ENCODE measurements around the gene ARHGEF25.

The ARHGEF25 gene

DNA sequence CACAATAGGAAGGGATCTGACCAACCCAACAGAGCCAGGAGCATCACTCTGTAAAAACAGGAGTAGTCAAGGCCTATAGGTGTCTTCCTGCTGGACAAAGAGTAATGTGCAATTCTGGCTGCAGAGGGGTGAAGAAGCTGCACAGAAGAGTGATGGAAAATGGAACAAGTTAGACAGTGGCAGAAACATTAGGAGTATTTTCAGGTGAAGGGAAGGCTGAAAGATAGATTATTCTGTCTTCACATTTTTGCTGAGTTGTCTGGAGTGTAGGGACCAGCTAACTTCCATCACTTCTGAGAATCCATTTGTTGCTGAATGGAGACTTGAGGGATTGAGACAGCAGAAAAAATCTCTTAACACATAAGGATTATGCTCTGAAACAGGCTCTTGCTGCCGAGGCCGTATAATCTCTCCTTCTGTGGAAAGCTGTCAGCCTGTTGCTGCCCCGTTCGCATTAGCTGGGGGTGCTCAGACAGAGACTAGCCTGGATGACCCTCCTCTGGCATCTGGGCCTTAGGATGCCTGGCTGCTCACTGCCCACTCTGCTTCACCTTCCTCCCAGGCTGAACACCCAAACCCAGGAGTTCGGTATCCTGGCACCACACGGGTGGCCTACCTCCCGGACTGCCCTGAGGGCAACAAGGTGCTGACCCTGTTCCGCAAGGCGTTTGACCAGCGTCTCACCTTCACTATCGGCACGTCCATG is 3.1 kb upstream of the ARHGEF25 start:
- Histone ChIP-seq H3K79me1 (ENCODE audit: low read length) (peaks cover 4% of the 10 kb centered on the region), H2BK5ac (ENCODE audit: low read length) (no peak overlapping the region), H3K18ac (ENCODE audit: low read length) (no peak overlapping the region), H3K27me3 (ENCODE audit: insufficient read depth, low read length, poor library complexity) (peaks cover 9% of the 10 kb centered on the region), H2AK5ac (ENCODE audit: low read length) (no peak overlapping the region), H3K23ac (ENCODE audit: low read length) (no peak overlapping the region), H3K4me1 (ENCODE audit: control insufficient read depth, low read depth, low read length) (peaks cover 13% of the 10 kb centered on the region), H3K4me2 (ENCODE audit: low read length) (no peak overlapping the region), H4K5ac (ENCODE audit: low read length) (no peak overlapping the region), H3K9ac (ENCODE audit: low read length) (no peak overlapping the region), H3K4me3 (ENCODE audit: low read length) (no peak overlapping the region), H3K36me3 (ENCODE audit: control insufficient read depth, insufficient read depth, low read length) (no peaks in the 10 kb centered on the region), H2BK15ac (replicated peaks; ENCODE audit: low read depth) (no peak overlapping the region), H3K79me2 (ENCODE audit: control insufficient read depth, insufficient read depth, low read length) (no peaks in the 10 kb centered on the region), H3K4ac (ENCODE audit: low read depth, low read length) (no peak overlapping the region), H2BK120ac (ENCODE audit: low read depth, low read length) (no peak overlapping the region), H3K56ac (ENCODE audit: low read length) (no peak overlapping the region), H3K27ac (ENCODE audit: low read depth, low read length) (no peak overlapping the region), H4K8ac (ENCODE audit: low read depth, low read length) (no peak overlapping the region)
- no CpG with 5 or more reads among the region's 12 CpGs for WGBS (ENCODE audit: extremely low coverage, insufficient coverage, low lambda C conversion rate)
- no peak for DNase-seq

DNA sequence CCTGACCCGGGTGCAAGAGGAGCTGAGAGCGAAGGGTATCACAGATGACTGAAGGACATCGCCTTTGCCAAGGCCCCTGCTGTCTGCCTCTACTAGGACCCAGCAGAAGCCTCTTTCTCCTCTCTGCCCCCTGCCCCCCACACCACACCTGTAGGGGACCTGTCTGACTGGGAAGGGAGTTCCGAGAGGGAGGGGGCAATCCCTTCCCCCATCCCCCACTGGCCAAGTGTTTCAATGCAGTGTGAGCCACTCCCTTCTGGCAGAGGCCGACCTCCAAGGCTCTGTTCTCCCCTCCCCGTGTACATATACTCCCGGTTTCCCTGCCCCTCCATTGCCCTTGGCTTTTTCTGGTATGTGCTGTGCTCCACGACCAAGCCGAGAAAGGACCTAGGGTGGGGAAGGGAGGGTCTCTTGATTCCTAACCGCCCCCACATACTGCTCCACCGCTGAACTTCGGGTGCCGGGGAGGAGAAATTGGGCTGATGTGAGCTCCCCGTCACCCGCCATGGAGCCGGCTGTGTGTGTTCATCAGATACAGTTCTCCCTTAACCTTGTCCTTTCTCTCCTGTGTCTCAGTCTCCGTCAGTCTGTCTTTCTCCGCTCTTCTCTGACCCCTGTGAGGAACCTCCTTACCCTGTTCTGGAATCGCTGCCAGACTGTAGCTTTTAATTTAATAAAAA is 2.0 kb upstream of the ARHGEF25 start:
- Histone ChIP-seq H3K27ac (ENCODE audit: low read depth, low read length) (no peak overlapping the region), H4K8ac (ENCODE audit: low read depth, low read length) (no peak overlapping the region), H3K4me2 (ENCODE audit: low read length) (peak overlapping the region; percentile 16), H3K36me3 (ENCODE audit: control insufficient read depth, insufficient read depth, low read length) (no peaks in the 10 kb centered on the region), H2BK15ac (replicated peaks; ENCODE audit: low read depth) (no peak overlapping the region), H3K4ac (ENCODE audit: low read depth, low read length) (no peak overlapping the region), H4K5ac (ENCODE audit: low read length) (no peak overlapping the region), H3K18ac (ENCODE audit: low read length) (no peak overlapping the region), H3K23ac (ENCODE audit: low read length) (no peak overlapping the region), H2BK120ac (ENCODE audit: low read depth, low read length) (no peak overlapping the region), H3K4me3 (ENCODE audit: low read length) (no peak overlapping the region), H3K79me2 (ENCODE audit: control insufficient read depth, insufficient read depth, low read length) (no peaks in the 10 kb centered on the region), H3K56ac (ENCODE audit: low read length) (peak overlapping the region; percentile 73), H2BK5ac (ENCODE audit: low read length) (no peak overlapping the region), H2AK5ac (ENCODE audit: low read length) (no peak overlapping the region), H3K79me1 (ENCODE audit: low read length) (peaks cover 4% of the 10 kb centered on the region), H3K9ac (ENCODE audit: low read length) (peak overlapping the region; percentile 60), H3K27me3 (ENCODE audit: insufficient read depth, low read length, poor library complexity) (peaks cover 17% of the 10 kb centered on the region), H3K4me1 (ENCODE audit: control insufficient read depth, low read depth, low read length) (peaks cover 12% of the 10 kb centered on the region)
- DNase-seq, result peak; percentile 57
- WGBS (ENCODE audit: extremely low coverage, insufficient coverage, low lambda C conversion rate), result no CpG with 5 or more reads among the region's 19 CpGs

DNA sequence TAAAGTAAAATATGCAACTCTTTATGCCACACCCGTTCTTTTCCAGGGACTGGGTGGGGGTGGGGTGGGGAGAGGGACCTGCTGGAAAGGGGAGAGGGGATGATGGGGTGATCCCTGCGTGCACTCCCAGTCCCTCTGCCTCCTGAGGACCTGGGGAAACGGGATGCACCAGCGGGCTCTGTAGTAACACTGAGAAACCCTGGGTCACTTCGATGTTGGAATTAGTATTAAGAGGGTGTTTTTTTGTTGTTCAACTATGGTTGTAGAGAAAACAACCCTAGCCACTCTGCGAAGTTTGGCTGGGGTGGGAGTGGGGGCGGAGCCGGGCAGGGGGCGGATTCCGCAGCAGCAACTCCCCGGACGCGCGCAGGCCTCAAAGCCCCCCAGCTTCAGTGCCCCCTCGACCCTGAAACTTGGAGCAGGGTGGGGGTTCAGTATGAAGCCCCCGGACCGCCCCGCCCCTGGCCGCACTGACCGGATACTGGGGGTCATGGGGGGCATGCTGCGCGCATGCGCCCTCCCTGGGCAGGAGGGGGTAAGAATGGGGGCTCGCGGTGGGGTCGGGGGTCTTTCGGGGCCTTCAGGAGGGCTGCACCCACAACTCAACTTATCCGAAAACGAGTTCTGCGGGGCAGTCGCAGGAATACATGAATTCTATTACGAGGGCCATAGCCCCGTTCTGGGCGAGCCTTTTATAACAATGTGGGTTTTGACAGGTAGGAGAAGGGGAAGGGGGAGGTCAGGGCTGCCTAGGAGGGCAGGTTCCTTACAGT is 1.3 kb upstream of the ARHGEF25 start:
- Histone ChIP-seq H3K79me2 (ENCODE audit: control insufficient read depth, insufficient read depth, low read length) (no peaks in the 10 kb centered on the region), H3K9ac (ENCODE audit: low read length) (peak overlapping the region; percentile 63), H3K23ac (ENCODE audit: low read length) (no peak overlapping the region), H3K56ac (ENCODE audit: low read length) (peak overlapping the region; percentile 77), H2BK15ac (replicated peaks; ENCODE audit: low read depth) (no peak overlapping the region), H2AK5ac (ENCODE audit: low read length) (no peak overlapping the region), H3K4me2 (ENCODE audit: low read length) (peak overlapping the region; percentile 80), H3K27ac (ENCODE audit: low read depth, low read length) (no peak overlapping the region), H4K8ac (ENCODE audit: low read depth, low read length) (no peak overlapping the region), H3K79me1 (ENCODE audit: low read length) (peaks cover 4% of the 10 kb centered on the region), H3K27me3 (ENCODE audit: insufficient read depth, low read length, poor library complexity) (peaks cover 21% of the 10 kb centered on the region), H2BK5ac (ENCODE audit: low read length) (no peak overlapping the region), H3K4me3 (ENCODE audit: low read length) (peak overlapping the region; percentile 43), H3K36me3 (ENCODE audit: control insufficient read depth, insufficient read depth, low read length) (no peaks in the 10 kb centered on the region), H3K4ac (ENCODE audit: low read depth, low read length) (no peak overlapping the region), H3K4me1 (ENCODE audit: control insufficient read depth, low read depth, low read length) (peaks cover 12% of the 10 kb centered on the region), H2BK120ac (ENCODE audit: low read depth, low read length) (no peak overlapping the region), H3K18ac (ENCODE audit: low read length) (peak overlapping the region; percentile 29), H4K5ac (ENCODE audit: low read length) (no peak overlapping the region)
- peak; percentile 45 for DNase-seq
- no CpG with 5 or more reads among the region's 34 CpGs for WGBS (ENCODE audit: extremely low coverage, insufficient coverage, low lambda C conversion rate)

DNA sequence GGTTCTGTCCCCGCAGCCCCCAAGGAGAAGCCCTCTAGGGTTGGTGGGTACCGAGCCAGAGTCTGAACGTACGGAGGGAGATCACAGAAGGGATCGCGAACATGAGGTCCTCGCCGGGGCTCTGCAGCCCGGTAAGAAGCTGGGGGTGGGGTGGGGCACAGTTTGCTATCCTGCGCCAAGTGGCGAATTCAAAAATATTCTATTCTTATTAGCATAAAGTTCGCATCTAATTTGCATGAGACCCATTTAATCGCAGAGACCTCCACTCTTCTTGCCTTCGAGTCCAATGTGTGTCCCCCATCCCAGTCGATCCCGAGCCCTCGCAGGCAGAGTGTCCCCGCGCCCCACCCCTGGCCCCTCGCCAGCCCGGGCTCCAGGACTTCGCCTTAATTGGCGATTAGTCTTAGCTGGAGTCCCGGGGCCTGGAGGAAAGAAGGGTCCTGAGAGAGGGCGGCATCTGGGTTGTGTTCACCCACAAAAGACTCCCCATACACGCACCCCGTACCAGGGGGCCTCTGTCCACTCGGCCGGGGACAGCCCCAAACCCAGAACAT is 604 bp upstream of the ARHGEF25 start:
- DNase-seq, result no peak
- WGBS (ENCODE audit: extremely low coverage, insufficient coverage, low lambda C conversion rate), result no CpG with 5 or more reads among the region's 29 CpGs
- H3K4me3 ChIP-seq (ENCODE audit: low read length), result peak overlapping the region; percentile 43

DNA sequence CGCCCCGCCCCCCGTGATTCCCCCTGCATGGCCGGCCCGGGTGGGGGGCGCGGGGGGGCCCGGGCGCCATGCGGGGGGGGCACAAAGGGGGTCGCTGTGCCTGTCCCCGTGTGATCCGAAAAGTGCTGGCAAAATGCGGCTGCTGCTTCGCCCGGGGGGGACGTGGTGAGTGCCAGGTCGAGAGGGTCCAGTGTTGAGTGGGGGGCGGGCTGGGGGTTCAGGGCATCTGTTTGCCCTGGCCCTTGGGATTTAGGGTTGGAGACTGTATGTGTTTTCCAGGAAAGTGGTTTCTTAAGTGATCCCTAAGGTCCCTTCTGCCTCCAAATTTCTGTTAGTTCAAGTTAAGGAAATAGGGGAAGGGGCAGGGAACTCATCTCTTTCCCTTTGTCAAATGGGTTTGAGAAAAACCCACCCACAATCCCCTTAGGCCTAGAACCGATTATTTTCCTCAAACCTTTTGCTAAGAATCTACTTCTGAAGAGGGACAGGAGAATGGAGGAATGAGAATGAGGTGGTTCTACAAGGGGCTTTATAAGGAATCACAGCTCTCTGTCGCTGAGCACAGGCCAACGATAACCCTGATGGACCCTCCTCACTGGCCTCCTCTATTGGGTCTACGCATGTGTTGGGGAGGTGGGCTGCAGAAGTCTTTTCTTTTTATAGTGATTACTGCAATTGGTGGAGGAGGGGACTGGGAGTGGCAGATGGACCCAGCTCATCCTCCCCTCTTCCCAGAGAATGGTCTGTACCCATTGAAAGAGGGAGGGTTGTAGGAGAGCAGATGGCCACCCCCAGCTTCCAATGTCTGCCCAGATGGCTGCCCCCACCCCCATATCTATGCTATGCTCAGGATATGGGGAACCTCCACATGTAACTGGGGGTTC is 834 bp downstream of the ARHGEF25 start:
- WGBS (ENCODE audit: extremely low coverage, insufficient coverage, low lambda C conversion rate), result no CpG with 5 or more reads among the region's 23 CpGs
- H3K4me1 ChIP-seq (ENCODE audit: control insufficient read depth, low read depth, low read length), result peaks cover 8% of the 10 kb centered on the region
- no peaks in the 10 kb centered on the region for H3K79me1 ChIP-seq (ENCODE audit: low read length)
- no peak overlapping the region for H2BK5ac ChIP-seq (ENCODE audit: low read length)
- peak overlapping the region; percentile 34 for H3K4me2 ChIP-seq (ENCODE audit: low read length)
- peak overlapping the region; percentile 74 for H3K56ac ChIP-seq (ENCODE audit: low read length)
- no peak overlapping the region for H2AK5ac ChIP-seq (ENCODE audit: low read length)
- no peak overlapping the region for H4K5ac ChIP-seq (ENCODE audit: low read length)
- no peak overlapping the region for H3K27ac ChIP-seq (ENCODE audit: low read depth, low read length)
- H3K23ac ChIP-seq (ENCODE audit: low read length), result no peak overlapping the region
- no peak overlapping the region for H3K4me3 ChIP-seq (ENCODE audit: low read length)
- H3K18ac ChIP-seq (ENCODE audit: low read length), result peak overlapping the region; percentile 39
- H3K4ac ChIP-seq (ENCODE audit: low read depth, low read length), result no peak overlapping the region
- H3K36me3 ChIP-seq (ENCODE audit: control insufficient read depth, insufficient read depth, low read length), result no peaks in the 10 kb centered on the region
- H3K9ac ChIP-seq (ENCODE audit: low read length), result peak overlapping the region; percentile 61
- no peak for DNase-seq
- no peak overlapping the region for H4K8ac ChIP-seq (ENCODE audit: low read depth, low read length)
- no peaks in the 10 kb centered on the region for H3K79me2 ChIP-seq (ENCODE audit: control insufficient read depth, insufficient read depth, low read length)
- H2BK120ac ChIP-seq (ENCODE audit: low read depth, low read length), result no peak overlapping the region
- H2BK15ac ChIP-seq (replicated peaks; ENCODE audit: low read depth), result no peak overlapping the region
- peaks cover 27% of the 10 kb centered on the region for H3K27me3 ChIP-seq (ENCODE audit: insufficient read depth, low read length, poor library complexity)

More for the DNA sequence above, 604 bp upstream of the ARHGEF25 start:
- no peak overlapping the region for H3K23ac ChIP-seq (ENCODE audit: low read length)
- H2BK120ac ChIP-seq (ENCODE audit: low read depth, low read length), result no peak overlapping the region
- no peak overlapping the region for H2AK5ac ChIP-seq (ENCODE audit: low read length)
- H3K4me1 ChIP-seq (ENCODE audit: control insufficient read depth, low read depth, low read length), result peaks cover 11% of the 10 kb centered on the region
- no peaks in the 10 kb centered on the region for H3K79me2 ChIP-seq (ENCODE audit: control insufficient read depth, insufficient read depth, low read length)
- H3K79me1 ChIP-seq (ENCODE audit: low read length), result peaks cover 4% of the 10 kb centered on the region
- H2BK5ac ChIP-seq (ENCODE audit: low read length), result no peak overlapping the region
- H3K4ac ChIP-seq (ENCODE audit: low read depth, low read length), result no peak overlapping the region
- no peak overlapping the region for H4K5ac ChIP-seq (ENCODE audit: low read length)
- peak overlapping the region; percentile 0 for H3K18ac ChIP-seq (ENCODE audit: low read length)
- no peak overlapping the region for H2BK15ac ChIP-seq (replicated peaks; ENCODE audit: low read depth)
- peaks cover 22% of the 10 kb centered on the region for H3K27me3 ChIP-seq (ENCODE audit: insufficient read depth, low read length, poor library complexity)
- peak overlapping the region; percentile 63 for H3K9ac ChIP-seq (ENCODE audit: low read length)
- peak overlapping the region; percentile 80 for H3K4me2 ChIP-seq (ENCODE audit: low read length)
- no peak overlapping the region for H3K27ac ChIP-seq (ENCODE audit: low read depth, low read length)
- H3K36me3 ChIP-seq (ENCODE audit: control insufficient read depth, insufficient read depth, low read length), result no peaks in the 10 kb centered on the region
- no peak overlapping the region for H4K8ac ChIP-seq (ENCODE audit: low read depth, low read length)
- peak overlapping the region; percentile 77 for H3K56ac ChIP-seq (ENCODE audit: low read length)

Data from mesendoderm (in vitro differentiated cells).